Loucy (cell line): Measurements from ENCODE around the gene HPD.

Source experiments
- H2AFZ ChIP-seq: fragments of 200-600 bp; sonication (generic); 2 replicates; pipeline ENCODE4 v1.6.0; 2016; ENCODE audit warnings: antibody characterized with exemption, mild to moderate bottlenecking, low read length, moderate library complexity
- H3F3A ChIP-seq: fragments of 200-600 bp; 2 replicates; pipeline ENCODE4 v1.6.0; 2016; ENCODE audit warnings: antibody characterized with exemption, low read depth, mild to moderate bottlenecking
- H3K27me3 ChIP-seq: fragments of 200-600 bp; sonication (generic); 2 replicates; pipeline ENCODE4 v1.6.1; 2014; ENCODE audit warnings: low read length, mild to moderate bottlenecking; ENCODE audit not compliant: insufficient read depth, poor library complexity, severe bottlenecking
- H3K36me3 ChIP-seq: fragments of 200-600 bp; sonication (generic); 2 replicates; pipeline ENCODE4 v1.6.1; 2016; ENCODE audit warnings: low read length; ENCODE audit not compliant: insufficient read depth
- H3K4me1 ChIP-seq: fragments of 200-600 bp; sonication (generic); 2 replicates; pipeline ENCODE4 v1.5.1; 2014; ENCODE audit warnings: low read length, mild to moderate bottlenecking; ENCODE audit not compliant: insufficient read depth, poor library complexity, severe bottlenecking
- H3K4me2 ChIP-seq: fragments of 200-600 bp; sonication (generic); 2 replicates; pipeline ENCODE4 v1.6.0; 2014; ENCODE audit warnings: antibody characterized with exemption, low read length, low read depth, mild to moderate bottlenecking; ENCODE audit not compliant: poor library complexity, severe bottlenecking
- H3K4me3 ChIP-seq: fragments of 200-600 bp; sonication (generic); 2 replicates; pipeline ENCODE4 v1.5.1; 2014; ENCODE audit warnings: low read length, mild to moderate bottlenecking, mixed read lengths; ENCODE audit not compliant: poor library complexity, severe bottlenecking
- H3K79me2 ChIP-seq: fragments of 200-600 bp; sonication (generic); 2 replicates; pipeline ENCODE4 v1.6.1; 2014; ENCODE audit warnings: low read length; ENCODE audit not compliant: insufficient read depth
- H3K9ac ChIP-seq: fragments of 200-600 bp; sonication (generic); 2 replicates; pipeline ENCODE4 v1.6.0; 2014; ENCODE audit warnings: mild to moderate bottlenecking, low read depth, low read length, moderate library complexity; ENCODE audit not compliant: poor library complexity, severe bottlenecking
- H3K9me2 ChIP-seq: fragments of 200-600 bp; sonication (generic); replicated peaks from 2 replicates; pipeline ENCODE4 v1.6.1; 2016; ENCODE audit warnings: low read depth, low read length, mixed read lengths
- H3K9me3 ChIP-seq: fragments of 200-600 bp; sonication (generic); 2 replicates; pipeline ENCODE4 v1.6.1; 2014; ENCODE audit warnings: mild to moderate bottlenecking, antibody characterized with exemption, low read length, low read depth; ENCODE audit not compliant: insufficient read depth
- H4K20me1 ChIP-seq: fragments of 200-600 bp; sonication (generic); 2 replicates; pipeline ENCODE4 v1.6.0; 2014; ENCODE audit warnings: antibody characterized with exemption, low read length, mild to moderate bottlenecking; ENCODE audit not compliant: insufficient read depth, poor library complexity, severe bottlenecking
- CTCF ChIP-seq: fragments of 200-600 bp; sonication (generic); conservative IDR thresholded peaks from 2 replicates; pipeline ENCODE4 v1.5.1; 2014; ENCODE audit warnings: mild to moderate bottlenecking, antibody characterized with exemption, low read length
- EZH2phosphoT487 ChIP-seq: fragments of 200-600 bp; IDR thresholded peaks from 2 replicates; pipeline ENCODE4 v1.6.1; 2018; ENCODE audit warnings: antibody characterized with exemption, mild to moderate bottlenecking, moderate library complexity, borderline replicate concordance

Gene HPD

GRCh38 chr12:121802843-121803698 is 55.6 kb downstream of the HPD start:
- no peak for TF ChIP-seq CTCF
- TF ChIP-seq EZH2phosphoT487, result no peak
- H4K20me1 ChIP-seq, result peaks cover 37% of the 10 kb centered on the region
- peak overlapping the region; percentile 94 for H3K4me3 ChIP-seq
- peaks cover 38% of the 10 kb centered on the region for H3K4me1 ChIP-seq
- 0 out of 2 replicates have a peak, but pooled peaks cover 5% of the 10 kb centered on the region for H3K36me3 ChIP-seq
- H3F3A ChIP-seq, result peaks cover 6% of the 10 kb centered on the region; the same call in 1 of the 2 replicates
- H3K79me2 ChIP-seq, result peaks cover 85% of the 10 kb centered on the region
- peak overlapping the region; percentile 93 for H3K4me2 ChIP-seq
- 0 out of 2 replicates have a peak overlapping the region, but pooled peaks have one; percentile 7 for H2AFZ ChIP-seq
- H3K9me3 ChIP-seq, result no peaks in the 10 kb centered on the region
- H3K27me3 ChIP-seq, result peaks cover 6% of the 10 kb centered on the region
- peak overlapping the region; percentile 100 for H3K9ac ChIP-seq
- H3K9me2 ChIP-seq, result no peaks in the 10 kb centered on the region

GRCh38 chr12:121802485-121802842 is 56.2 kb downstream of the HPD start:
- H3K27me3 ChIP-seq, result peaks cover 6% of the 10 kb centered on the region
- H4K20me1 ChIP-seq, result peaks cover 43% of the 10 kb centered on the region
- TF ChIP-seq EZH2phosphoT487 (no peak), CTCF (no peak)
- peaks cover 85% of the 10 kb centered on the region for H3K79me2 ChIP-seq
- no peaks in the 10 kb centered on the region for H3K9me3 ChIP-seq
- H3K9ac ChIP-seq, result peak overlapping the region; percentile 100
- H3F3A ChIP-seq, result peaks cover 6% of the 10 kb centered on the region; the same call in 1 of the 2 replicates
- H3K9me2 ChIP-seq, result no peaks in the 10 kb centered on the region
- H3K36me3 ChIP-seq, result 0 out of 2 replicates have a peak, but pooled peaks cover 5% of the 10 kb centered on the region
- peak overlapping the region; percentile 94 for H3K4me3 ChIP-seq
- peaks cover 41% of the 10 kb centered on the region for H3K4me1 ChIP-seq
- no peak overlapping the region for H2AFZ ChIP-seq
- H3K4me2 ChIP-seq, result peak overlapping the region; percentile 93

- H4K20me1 ChIP-seq, result peaks cover 47% of the 10 kb centered on the region
- H3K79me2 ChIP-seq, result peaks cover 85% of the 10 kb centered on the region
- H3K27me3 ChIP-seq, result peaks cover 6% of the 10 kb centered on the region
- H3K36me3 ChIP-seq, result 0 out of 2 replicates have a peak, but pooled peaks cover 5% of the 10 kb centered on the region
- peaks cover 6% of the 10 kb centered on the region; the same call in 1 of the 2 replicates for H3F3A ChIP-seq
- peak overlapping the region; percentile 100 for H3K9ac ChIP-seq
- H2AFZ ChIP-seq, result no peak overlapping the region
- no peaks in the 10 kb centered on the region for H3K9me2 ChIP-seq
- peak overlapping the region; percentile 93 for H3K4me2 ChIP-seq
- no peaks in the 10 kb centered on the region for H3K9me3 ChIP-seq
- H3K4me3 ChIP-seq, result peak overlapping the region; percentile 94
- peaks cover 35% of the 10 kb centered on the region for H3K4me1 ChIP-seq
- no peak for TF ChIP-seq CTCF
- TF ChIP-seq EZH2phosphoT487, result no peak
These were observed 56.8 kb downstream of the HPD start for GRCh38 chr12:121801595-121802484.
